HG02884 (cell line): ENCODE data around the gene GUCA1C.

Experiments
- ATAC-seq: cut with Tn5 transposase; IDR thresholded peaks from one replicate; pipeline ENCODE4 v1.9.1; 2021; ENCODE audit warnings: mild to moderate bottlenecking, moderate library complexity; ENCODE audit not compliant: unreplicated experiment

The GUCA1C gene

GRCh38 chr3:108953700-108954099 is at the start of gene GUCA1C:
Gene GUCA1C (minus strand): TSS chr3:108953879. CDS start chr3:108953762, 117 bp downstream.
- no peak for ATAC-seq

- no peak for ATAC-seq
These were observed 44.8 kb upstream of the GUCA1C start for GRCh38 chr3:108998436-108998835.

GRCh38 chr3:108985844-108986243 is 32.2 kb upstream of the GUCA1C start:
- no peak for ATAC-seq

- no peak for ATAC-seq
These were observed 29.4 kb upstream of the GUCA1C start for GRCh38 chr3:108983051-108983450.

- ATAC-seq = no peak
These were observed 22.4 kb upstream of the GUCA1C start for GRCh38 chr3:108976058-108976457.

- no peak for ATAC-seq
These were observed 19.3 kb upstream of the GUCA1C start for GRCh38 chr3:108973019-108973418.

GRCh38 chr3:108972482-108972881 is 18.8 kb upstream of the GUCA1C start:
- no peak for ATAC-seq

- ATAC-seq = no peak
These were observed 16.9 kb upstream of the GUCA1C start for GRCh38 chr3:108970561-108970960.

GRCh38 chr3:108966773-108967172 is 13.1 kb upstream of the GUCA1C start:
- no peak for ATAC-seq

GRCh38 chr3:108959017-108959416 is 5.3 kb upstream of the GUCA1C start:
- no peak for ATAC-seq

- ATAC-seq = no peak
These were observed 469 bp downstream of the GUCA1C start for GRCh38 chr3:108953210-108953609.

- ATAC-seq = no peak
These were observed 1.7 kb downstream of the GUCA1C start for GRCh38 chr3:108951820-108952501.

- ATAC-seq = no peak
These were observed 5.8 kb downstream of the GUCA1C start for GRCh38 chr3:108947855-108948254.

- no peak for ATAC-seq
These were observed 7.1 kb downstream of the GUCA1C start for GRCh38 chr3:108946292-108947285.

- no peak for ATAC-seq
These were observed 13.0 kb downstream of the GUCA1C start for GRCh38 chr3:108940568-108941263.

GRCh38 chr3:108940166-108940565 is 13.5 kb downstream of the GUCA1C start:
- no peak for ATAC-seq

GRCh38 chr3:108936924-108937689 is 16.6 kb downstream of the GUCA1C start:
- ATAC-seq = no peak

GRCh38 chr3:108931035-108931434 is 22.6 kb downstream of the GUCA1C start:
- ATAC-seq = no peak

GRCh38 chr3:108918866-108919265 is 34.8 kb downstream of the GUCA1C start:
- ATAC-seq = no peak

- ATAC-seq = peak; percentile 94
These were observed 38.7 kb downstream of the GUCA1C start for GRCh38 chr3:108914774-108915641.
